ENCODE results near the gene JAG2.

JAG2 gene

GRCh38 chr14:105180592-105181548 is 12.3 kb upstream of the JAG2 start, which contains the start of gene NUDT14:
Gene NUDT14 (minus strand): TSS chr14:105181312. CDS start chr14:105181209, 103 bp downstream.
- DNase-seq = peak; percentile 89

- DNase-seq = no peak
These were observed 10.6 kb upstream of the JAG2 start for GRCh38 chr14:105179191-105179590.

DNA sequence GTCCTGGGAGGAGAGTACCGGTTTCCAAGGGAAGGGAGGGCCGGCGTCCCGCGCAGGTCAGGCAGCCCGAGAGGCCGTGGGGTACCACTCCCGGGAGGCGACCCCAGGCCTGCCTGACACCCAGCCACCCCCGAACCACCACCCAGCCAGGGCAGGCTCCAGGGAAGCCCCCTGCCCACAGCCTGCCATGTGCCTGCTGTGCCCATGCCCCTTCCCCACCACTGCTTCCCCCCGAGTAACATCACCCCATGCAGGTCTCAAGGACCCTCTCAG is 10.2 kb upstream of the JAG2 start:
- no peak for DNase-seq

GRCh38 chr14:105178069-105178867 is 9.7 kb upstream of the JAG2 start:
- DNase-seq = no peak

GRCh38 chr14:105177082-105177481 is 8.5 kb upstream of the JAG2 start:
- DNase-seq = no peak

DNA sequence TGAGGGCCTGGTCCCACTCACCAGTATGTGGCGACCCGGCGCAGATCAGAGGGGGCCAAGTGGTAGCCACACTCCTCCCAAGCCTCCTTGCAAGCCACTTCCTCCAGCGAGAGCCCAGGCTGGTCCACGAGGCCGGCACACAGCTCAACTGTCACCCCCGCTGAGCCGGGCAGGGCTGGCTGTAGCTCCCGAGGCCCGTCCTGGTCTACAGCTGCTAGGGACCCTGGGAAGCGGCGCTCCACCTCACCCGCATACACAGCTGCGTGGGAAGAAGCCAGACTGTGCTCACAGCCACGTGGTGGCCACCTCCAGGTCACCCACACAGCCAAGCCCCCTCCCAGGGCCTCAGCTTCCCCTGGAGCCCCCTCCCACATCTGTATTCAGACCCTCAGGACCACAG is 7.9 kb upstream of the JAG2 start:
- no peak for DNase-seq

- DNase-seq = peak; percentile 37
These were observed 5.6 kb upstream of the JAG2 start for GRCh38 chr14:105173901-105174894.

DNA sequence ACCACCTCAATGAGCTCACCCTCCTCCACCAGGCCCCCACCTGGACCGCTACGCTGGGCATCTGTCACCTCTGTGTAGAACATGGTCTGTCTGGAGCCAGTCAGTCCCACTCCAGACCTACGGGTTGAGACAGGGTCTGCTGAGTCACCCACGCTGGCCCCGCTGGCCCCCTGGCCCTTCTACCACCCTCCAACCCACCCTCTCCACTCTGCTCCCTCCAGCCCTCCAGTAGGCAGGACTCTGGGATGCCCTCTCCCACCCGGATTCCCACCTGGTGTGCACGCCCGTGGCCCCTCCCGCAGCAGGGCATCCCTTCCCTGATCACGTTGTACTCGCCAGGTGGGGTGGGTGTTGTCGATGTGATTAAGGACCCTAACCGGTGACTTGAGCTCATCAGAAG is 4.6 kb upstream of the JAG2 start:
- DNase-seq = no peak

DNA sequence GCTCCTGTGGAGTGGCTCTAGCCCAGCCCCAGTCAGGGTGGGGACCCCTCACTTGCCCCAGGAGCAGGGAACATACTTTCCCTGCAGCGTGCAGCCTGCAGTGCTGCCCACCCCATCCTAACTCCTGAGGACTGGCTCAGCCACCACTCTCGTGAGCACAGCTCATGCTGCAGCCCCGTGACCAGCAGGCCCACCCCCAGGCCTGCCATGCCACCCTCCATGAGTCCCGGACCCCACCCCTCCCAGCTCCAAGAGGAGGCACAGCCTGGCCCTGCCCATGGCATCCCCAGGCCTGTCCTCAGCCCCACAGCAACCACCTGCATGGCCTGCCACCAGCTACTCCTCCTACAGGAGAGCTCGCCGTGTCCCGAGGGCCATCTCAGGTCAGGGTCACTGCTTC is 3.9 kb upstream of the JAG2 start:
- no peak for DNase-seq

DNA sequence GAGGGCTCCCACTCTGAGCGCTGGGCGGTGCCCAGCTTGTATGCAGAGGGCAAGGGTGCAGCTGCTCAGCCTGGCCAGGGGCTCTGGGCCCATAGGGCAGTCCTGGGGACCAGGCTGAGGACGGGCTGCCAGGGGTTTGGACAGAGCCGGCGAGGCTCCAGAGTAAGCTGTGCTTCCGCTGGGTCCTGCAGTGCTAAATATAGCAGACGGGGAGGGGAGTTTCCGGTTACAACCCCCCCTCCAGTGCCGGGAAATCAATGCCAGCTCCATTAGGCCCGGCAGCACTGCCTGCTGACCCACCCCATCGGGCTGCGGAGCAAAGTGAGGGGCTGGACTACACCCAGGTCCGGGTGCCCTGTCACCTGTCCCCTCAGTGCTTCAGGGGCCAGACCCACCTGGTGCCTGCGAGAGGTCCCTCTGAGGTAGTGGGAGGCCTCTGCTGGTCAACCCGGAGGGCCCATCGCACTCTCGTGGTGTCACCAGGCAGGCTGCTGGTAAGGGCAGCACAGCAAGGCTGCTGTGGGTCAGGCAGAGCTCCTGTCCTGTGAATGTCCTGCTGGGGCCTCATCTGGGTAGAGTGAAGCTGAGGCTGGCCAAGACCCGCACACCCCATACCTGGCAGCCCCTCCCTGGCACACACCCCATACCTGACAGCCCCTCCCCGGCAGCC is 2.6 kb upstream of the JAG2 start:
- no peak for DNase-seq

DNA sequence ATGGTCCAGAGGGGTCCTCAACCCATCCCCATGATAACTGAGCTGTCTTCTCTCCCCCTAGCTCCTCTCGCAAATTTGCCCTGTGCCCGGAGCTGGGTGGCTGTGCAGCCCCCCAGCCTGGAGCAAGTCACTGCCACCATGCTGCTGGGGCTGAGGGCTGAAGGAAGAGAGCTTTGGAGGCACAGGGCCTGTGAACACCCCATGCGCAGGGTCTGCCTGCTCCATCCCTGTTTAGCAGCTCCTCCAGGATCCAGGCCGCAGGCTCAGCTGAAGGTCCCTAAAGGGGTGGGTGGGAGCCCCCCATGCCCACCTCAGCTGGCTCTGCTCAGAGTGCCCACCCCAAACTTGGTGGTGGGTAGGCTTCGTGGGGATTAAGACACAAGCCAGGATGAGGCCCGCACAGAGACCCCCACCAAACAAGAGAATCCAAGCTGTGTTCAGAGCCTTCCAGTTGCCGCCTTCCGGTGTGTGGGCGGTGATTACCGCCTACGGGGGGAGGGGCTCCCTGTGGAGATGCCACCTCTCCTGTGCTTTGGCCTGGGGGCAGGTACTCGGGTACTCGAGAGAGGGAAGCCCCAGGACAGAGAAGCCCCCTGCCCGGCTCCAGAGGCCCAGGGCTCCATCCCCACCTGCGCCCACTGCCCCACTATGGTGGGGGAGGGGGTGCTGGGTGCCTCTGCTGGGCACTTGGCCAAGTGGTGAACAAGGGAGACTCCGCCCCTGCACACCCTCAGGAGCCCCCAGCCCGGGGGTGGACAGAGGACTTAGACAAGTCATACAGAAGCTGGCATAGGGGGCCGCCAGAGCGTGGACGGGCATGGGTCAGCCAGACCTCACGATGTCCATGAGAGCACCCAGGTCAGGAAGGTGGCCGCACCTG is 1.4 kb upstream of the JAG2 start:
- DNase-seq = no peak

- DNase-seq = peak; percentile 32
These were observed 467 bp upstream of the JAG2 start for GRCh38 chr14:105168979-105169507.

DNA sequence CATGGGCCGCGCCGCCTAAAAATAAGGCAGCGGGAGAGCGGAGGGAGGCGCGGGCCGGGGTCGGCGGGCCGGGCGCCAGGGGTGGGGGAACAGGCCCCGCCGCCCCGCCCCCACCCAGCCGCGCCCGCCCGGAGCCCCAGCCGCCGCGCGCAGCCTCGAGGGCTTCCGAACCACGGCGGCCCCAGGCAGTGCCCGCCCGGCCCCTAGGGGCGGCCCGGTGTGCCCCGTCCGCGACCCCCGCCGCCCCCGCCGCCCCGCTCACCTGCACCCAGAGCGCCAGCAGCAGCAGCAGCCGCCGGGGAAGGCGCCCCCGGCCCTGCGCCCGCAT is 519 bp downstream of the JAG2 start:
- DNase-seq = no peak

GRCh38 chr14:105167303-105168092 is 1.1 kb downstream of the JAG2 start:
- DNase-seq = no peak

GRCh38 chr14:105166571-105167302 is 1.8 kb downstream of the JAG2 start:
- no peak for DNase-seq

DNA sequence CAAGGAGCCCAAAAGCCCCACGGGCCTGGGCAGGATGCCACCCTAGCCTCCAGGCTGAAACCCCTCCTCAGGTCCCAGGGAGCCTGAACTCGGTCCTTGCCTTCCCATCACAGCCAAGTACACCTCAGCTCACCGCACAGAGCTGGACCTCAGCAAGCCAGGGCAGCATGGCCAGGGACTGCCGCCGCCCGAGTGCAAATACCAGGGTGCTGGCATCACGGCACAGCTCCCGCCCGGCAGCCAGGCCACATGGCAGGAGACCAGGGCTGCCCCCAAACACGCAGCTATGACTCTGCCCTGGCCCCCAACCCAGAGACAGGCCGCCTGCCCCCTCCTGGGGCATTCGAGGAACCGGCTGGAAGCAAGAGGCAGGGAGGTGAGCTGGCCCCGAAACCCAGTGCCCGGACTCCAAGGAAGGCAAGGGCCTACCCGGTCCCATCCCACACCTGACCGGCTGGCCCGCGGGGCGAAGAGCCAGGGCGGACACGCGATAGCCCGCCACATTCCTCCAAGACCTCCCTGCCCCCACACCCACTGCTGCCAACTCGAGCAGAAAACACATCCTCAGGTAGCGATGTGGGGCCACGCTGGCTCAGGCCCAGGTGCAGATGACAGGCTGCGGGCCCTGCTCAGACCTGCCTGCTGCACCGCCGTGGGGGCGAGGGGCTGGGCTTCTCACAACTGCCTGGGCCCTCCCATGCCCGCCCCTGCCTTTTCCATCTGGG is 2.7 kb downstream of the JAG2 start:
- DNase-seq = no peak

DNA sequence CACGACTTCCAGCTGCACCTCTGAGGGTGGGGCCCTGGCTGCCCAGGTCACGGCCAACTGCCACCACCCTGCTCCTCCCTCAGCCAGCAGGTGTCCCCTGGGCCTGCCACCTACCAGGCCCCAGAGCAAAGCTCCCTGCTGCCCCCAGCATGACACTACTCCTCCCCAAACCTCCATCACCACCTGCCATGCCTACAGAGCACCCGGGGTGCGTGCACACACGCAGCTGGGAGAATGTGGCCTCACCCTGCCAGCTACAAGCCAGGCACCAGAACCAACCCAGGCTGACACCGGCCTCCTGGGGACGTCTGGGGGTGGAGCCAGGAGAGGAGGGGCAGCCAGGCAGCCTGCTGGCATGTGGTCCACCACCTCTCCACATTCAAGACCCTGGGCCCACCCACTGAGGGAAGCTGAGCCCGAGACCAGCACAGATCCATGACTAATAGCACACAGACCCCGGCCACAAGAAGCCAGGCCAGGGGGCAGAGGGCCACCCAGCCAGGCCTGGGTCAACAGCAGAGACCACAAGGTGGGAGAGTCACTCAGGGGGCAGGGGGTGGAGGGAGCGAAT is 3.4 kb downstream of the JAG2 start:
- no peak for DNase-seq

- DNase-seq = no peak
These were observed 5.4 kb downstream of the JAG2 start for GRCh38 chr14:105163040-105163742.
